Calu3 (cell line): ENCODE results near the gene ESYT3. TPM values are rescaled to one million over a fixed set of nuclear protein-coding genes. Genes with fewer than 3 reads are reported as not detected.

Experiments
- BruUV-seq: library from RNA; stranded (reverse); fragments of 400-500 nt; replicated peaks from 2 replicates; lab custom pipeline; 2021; lab: Mats Ljungman, UMichigan
- CTCF ChIA-PET: fragments of 300-600 bp; sonication (Branson Sonifier 250); formaldehyde crosslinking; loops from one replicate; lab custom pipeline; 2022; ENCODE audit warnings: antibody characterized with exemption; lab: Charles Lee
- DNase-seq: peaks from one replicate; pipeline ENCODE4 v3.0.0; 2022
- H3K27ac Mint-ChIP-seq: one replicate; pipeline ENCODE4 v1.8.0; 2022; ENCODE audit warnings: mixed read lengths; ENCODE audit not compliant: unreplicated experiment
- H3K27me3 Mint-ChIP-seq: one replicate; pipeline ENCODE4 v1.8.0; 2022; ENCODE audit warnings: mixed read lengths; ENCODE audit not compliant: unreplicated experiment
- H3K36me3 Mint-ChIP-seq: one replicate; pipeline ENCODE4 v1.8.0; 2022; ENCODE audit warnings: mild to moderate bottlenecking, moderate library complexity, mixed read lengths; ENCODE audit not compliant: insufficient read depth, unreplicated experiment
- H3K4me1 Mint-ChIP-seq: one replicate; pipeline ENCODE4 v1.8.0; 2022; ENCODE audit warnings: mild to moderate bottlenecking, low read depth, mixed read lengths; ENCODE audit not compliant: unreplicated experiment
- H3K4me3 Mint-ChIP-seq: one replicate; pipeline ENCODE4 v1.8.0; 2022; ENCODE audit warnings: mild to moderate bottlenecking, low read depth, moderate library complexity, mixed read lengths; ENCODE audit not compliant: unreplicated experiment
- H3K9me3 Mint-ChIP-seq: one replicate; pipeline ENCODE4 v1.8.0; 2022; ENCODE audit warnings: low read depth, mixed read lengths; ENCODE audit not compliant: unreplicated experiment
- intact Hi-C: fragments of 100-400 bp; cut with micrococcal nuclease; formaldehyde crosslinking; loops from one replicate; pipeline ENCODE4 v1.10.0; 2022; ENCODE audit not compliant: unreplicated experiment
- total RNA-seq: library from RNA; stranded (reverse); gene quantifications from 2 replicates; pipeline ENCODE4 v1.2.3, GENCODE V29; 2022
- TF ChIP-seq, protein P1 (sequence below): fragments of 200-600 bp; IDR thresholded peaks from one replicate; pipeline ENCODE4 v1.8.0; 2022; ENCODE audit warnings: antibody characterized with exemption; ENCODE audit not compliant: unreplicated experiment

ESYT3 gene
- total RNA-seq, 1 experiment from 2014 or later = 3.5 TPM

GRCh38 chr3:138395865-138396751 is 38.3 kb upstream of the ESYT3 start:
- CTCF ChIA-PET = no interaction called here
- TF ChIP-seq, protein P1, sequence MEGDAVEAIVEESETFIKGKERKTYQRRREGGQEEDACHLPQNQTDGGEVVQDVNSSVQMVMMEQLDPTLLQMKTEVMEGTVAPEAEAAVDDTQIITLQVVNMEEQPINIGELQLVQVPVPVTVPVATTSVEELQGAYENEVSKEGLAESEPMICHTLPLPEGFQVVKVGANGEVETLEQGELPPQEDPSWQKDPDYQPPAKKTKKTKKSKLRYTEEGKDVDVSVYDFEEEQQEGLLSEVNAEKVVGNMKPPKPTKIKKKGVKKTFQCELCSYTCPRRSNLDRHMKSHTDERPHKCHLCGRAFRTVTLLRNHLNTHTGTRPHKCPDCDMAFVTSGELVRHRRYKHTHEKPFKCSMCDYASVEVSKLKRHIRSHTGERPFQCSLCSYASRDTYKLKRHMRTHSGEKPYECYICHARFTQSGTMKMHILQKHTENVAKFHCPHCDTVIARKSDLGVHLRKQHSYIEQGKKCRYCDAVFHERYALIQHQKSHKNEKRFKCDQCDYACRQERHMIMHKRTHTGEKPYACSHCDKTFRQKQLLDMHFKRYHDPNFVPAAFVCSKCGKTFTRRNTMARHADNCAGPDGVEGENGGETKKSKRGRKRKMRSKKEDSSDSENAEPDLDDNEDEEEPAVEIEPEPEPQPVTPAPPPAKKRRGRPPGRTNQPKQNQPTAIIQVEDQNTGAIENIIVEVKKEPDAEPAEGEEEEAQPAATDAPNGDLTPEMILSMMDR = no peak
- BruUV-seq = no TSS peak
- intact Hi-C loops = no loop called here
- Mint-ChIP-seq H3K27ac (no peak overlapping the region), H3K9me3 (no peaks in the 10 kb centered on the region), H3K4me1 (no peaks in the 10 kb centered on the region), H3K36me3 (no peaks in the 10 kb centered on the region), H3K27me3 (peaks cover 22% of the 10 kb centered on the region), H3K4me3 (no peak overlapping the region)
- no peak for DNase-seq

- no peak for DNase-seq
- TF ChIP-seq, protein P1 = no peak
- intact Hi-C loops = no loop called here
- Mint-ChIP-seq H3K9me3 (no peaks in the 10 kb centered on the region), H3K27me3 (peaks cover 29% of the 10 kb centered on the region), H3K4me3 (no peak overlapping the region), H3K4me1 (no peaks in the 10 kb centered on the region), H3K36me3 (no peaks in the 10 kb centered on the region), H3K27ac (no peak overlapping the region)
- CTCF ChIA-PET = no interaction called here
- BruUV-seq = no TSS peak
Measured at GRCh38 chr3:138396752-138397410, 37.5 kb upstream of the ESYT3 start.

GRCh38 chr3:138397983-138398382 is 36.4 kb upstream of the ESYT3 start:
- peaks cover 30% of the 10 kb centered on the region for H3K27me3 Mint-ChIP-seq
- CTCF ChIA-PET = interaction anchor here (1.0 kb wide), 1 partner anchor 20 kb away, joined by 3 read pairs; no protein-coding TSS in a partner anchor
- no peaks in the 10 kb centered on the region for H3K9me3 Mint-ChIP-seq
- DNase-seq = no peak
- no peaks in the 10 kb centered on the region for H3K36me3 Mint-ChIP-seq
- TF ChIP-seq, protein P1 = no peak
- intact Hi-C loops = loop anchor here (1.0 kb wide), 2 partner anchors 66 to 217 kb away; no protein-coding TSS in a partner anchor
- H3K4me3 Mint-ChIP-seq = no peak overlapping the region
- BruUV-seq = no TSS peak
- no peak overlapping the region for H3K27ac Mint-ChIP-seq
- H3K4me1 Mint-ChIP-seq = no peaks in the 10 kb centered on the region

GRCh38 chr3:138398791-138399575 is 35.4 kb upstream of the ESYT3 start:
- peaks cover 37% of the 10 kb centered on the region for H3K27me3 Mint-ChIP-seq
- intact Hi-C loops = loop anchor here (1.0 kb wide), 2 partner anchors 67 to 218 kb away; no protein-coding TSS in a partner anchor
- no peaks in the 10 kb centered on the region for H3K9me3 Mint-ChIP-seq
- CTCF ChIA-PET = interaction anchor here (1.0 to 1.7 kb wide), 2 partner anchors 11 to 18 kb away, joined by 4 to 7 read pairs; no protein-coding TSS in a partner anchor
- DNase-seq = no peak
- no TSS peak for BruUV-seq
- H3K4me3 Mint-ChIP-seq = no peak overlapping the region
- H3K27ac Mint-ChIP-seq = no peak overlapping the region
- H3K4me1 Mint-ChIP-seq = no peaks in the 10 kb centered on the region
- no peaks in the 10 kb centered on the region for H3K36me3 Mint-ChIP-seq
- TF ChIP-seq, protein P1 = no peak
